NB4 (cell line): Measurements from ENCODE around the gene BANP.

Experiments used
- MYC ChIP-seq: IDR thresholded peaks from 2 replicates; pipeline ENCODE4 v1.6.1; 2011; ENCODE audit warnings: low read depth, low read length
- POLR2A ChIP-seq: IDR thresholded peaks from 2 replicates; pipeline ENCODE4 v1.6.1; 2011; ENCODE audit warnings: mild to moderate bottlenecking; ENCODE audit not compliant: insufficient read length; ENCODE audit errors: extremely low read depth
- TF ChIP-seq, protein P1 (sequence below): IDR thresholded peaks from one replicate; pipeline ENCODE4 v1.5.1; 2012; ENCODE audit warnings: low read depth, low read length
- TF ChIP-seq, protein P2 (sequence below): IDR thresholded peaks from 2 replicates; pipeline ENCODE4 v1.6.1; 2011; ENCODE audit warnings: low read depth, low read length

DNA sequence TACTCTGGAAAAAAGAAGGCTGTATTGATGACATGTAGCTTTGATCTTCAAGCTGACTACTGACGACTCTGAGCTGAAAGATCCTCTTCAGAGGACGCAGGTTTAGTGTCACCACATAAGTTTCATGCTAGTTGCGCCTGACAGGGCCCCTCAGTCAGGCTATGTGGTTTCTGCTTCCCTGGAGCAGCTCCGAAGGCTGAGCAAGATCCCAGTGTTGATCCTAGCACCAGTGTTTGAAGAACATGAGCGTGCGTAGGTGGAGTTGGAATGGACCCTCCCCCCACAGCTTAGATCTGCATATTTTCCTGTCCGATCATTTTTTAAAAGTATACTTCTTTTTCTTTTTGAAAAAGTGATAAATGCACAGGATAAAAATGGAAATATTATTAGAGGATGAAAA is 17.3 kb downstream of the BANP start:
- TF ChIP-seq, protein P1, sequence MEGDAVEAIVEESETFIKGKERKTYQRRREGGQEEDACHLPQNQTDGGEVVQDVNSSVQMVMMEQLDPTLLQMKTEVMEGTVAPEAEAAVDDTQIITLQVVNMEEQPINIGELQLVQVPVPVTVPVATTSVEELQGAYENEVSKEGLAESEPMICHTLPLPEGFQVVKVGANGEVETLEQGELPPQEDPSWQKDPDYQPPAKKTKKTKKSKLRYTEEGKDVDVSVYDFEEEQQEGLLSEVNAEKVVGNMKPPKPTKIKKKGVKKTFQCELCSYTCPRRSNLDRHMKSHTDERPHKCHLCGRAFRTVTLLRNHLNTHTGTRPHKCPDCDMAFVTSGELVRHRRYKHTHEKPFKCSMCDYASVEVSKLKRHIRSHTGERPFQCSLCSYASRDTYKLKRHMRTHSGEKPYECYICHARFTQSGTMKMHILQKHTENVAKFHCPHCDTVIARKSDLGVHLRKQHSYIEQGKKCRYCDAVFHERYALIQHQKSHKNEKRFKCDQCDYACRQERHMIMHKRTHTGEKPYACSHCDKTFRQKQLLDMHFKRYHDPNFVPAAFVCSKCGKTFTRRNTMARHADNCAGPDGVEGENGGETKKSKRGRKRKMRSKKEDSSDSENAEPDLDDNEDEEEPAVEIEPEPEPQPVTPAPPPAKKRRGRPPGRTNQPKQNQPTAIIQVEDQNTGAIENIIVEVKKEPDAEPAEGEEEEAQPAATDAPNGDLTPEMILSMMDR: no peak
- no peak for TF ChIP-seq POLR2A
- TF ChIP-seq MYC: no peak
- TF ChIP-seq, protein P2, sequence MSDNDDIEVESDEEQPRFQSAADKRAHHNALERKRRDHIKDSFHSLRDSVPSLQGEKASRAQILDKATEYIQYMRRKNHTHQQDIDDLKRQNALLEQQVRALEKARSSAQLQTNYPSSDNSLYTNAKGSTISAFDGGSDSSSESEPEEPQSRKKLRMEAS: no peak
